Uterus (tissue), 4 donors: Measurements from ENCODE around the gene CMC2. TPM values are rescaled to one million over a fixed set of nuclear protein-coding genes. Genes with fewer than 3 reads are reported as not detected.

Source experiments
- DNase-seq, 2 donors: peaks; one replicate each; pipeline ENCODE4 v3.0.0-alpha.2; 2019 to 2020
- H3K27ac ChIP-seq, 2 donors: fragments of 200-600 bp; sonication (generic); 1 replicate in 1 of 2; 2 replicates in 1 of 2; pipeline ENCODE4 v1.5.1; 2016 to 2018
- H3K27me3 ChIP-seq, 2 donors: fragments of 200-600 bp; sonication (generic); one replicate each; pipeline ENCODE4 v1.5.1; 2018 to 2019; ENCODE audit warnings: control low read depth in 1 of 2
- H3K36me3 ChIP-seq, 2 donors: fragments of 200-600 bp; sonication (generic); one replicate each; pipeline ENCODE4 v1.5.1; 2019; ENCODE audit warnings: control low read depth in 1 of 2
- H3K4me1 ChIP-seq, 2 donors: fragments of 200-600 bp; sonication (generic); one replicate each; pipeline ENCODE4 v1.5.1; 2018 to 2019; ENCODE audit warnings: control low read depth in 1 of 2
- H3K4me3 ChIP-seq, 2 donors: fragments of 200-600 bp; sonication (generic); 1 replicate in 1 of 2; 2 replicates in 1 of 2; pipeline ENCODE4 v1.5.1; 2018 to 2019; ENCODE audit warnings: mild to moderate bottlenecking in 1 of 2
- H3K9me3 ChIP-seq, 2 donors: fragments of 200-600 bp; sonication (generic); one replicate each; pipeline ENCODE4 v1.5.1; 2019; ENCODE audit warnings: control low read depth in 1 of 2
- CTCF ChIP-seq, 4 experiments: fragments of 200-600 bp in 2 of 4; fragments of 450-650 bp in 2 of 4; sonication (generic) in 2 of 4; IDR thresholded peaks; one replicate each; pipeline ENCODE4 v1.5.1; 2016 to 2019; ENCODE audit warnings: antibody characterized with exemption in 4 of 4, mild to moderate bottlenecking in 2 of 4, moderate library complexity in 1 of 4
- POLR2A ChIP-seq, 2 donors: fragments of 450-650 bp; IDR thresholded peaks; one replicate each; pipeline ENCODE4 v1.6.1; 2016; ENCODE audit warnings: antibody characterized with exemption in 2 of 2, mild to moderate bottlenecking in 1 of 2, moderate library complexity in 1 of 2
- intact Hi-C: fragments of 100-400 bp; cut with DNase I; formaldehyde crosslinking; loops from one replicate; pipeline ENCODE4 v1.15.1; 2023; ENCODE audit warnings: low total_unique reads
- total RNA-seq, 4 donors: library from RNA; depleted of rRNA in 3 of 4; stranded (reverse); fragments of >200 nt in 3 of 4; gene quantifications; one replicate each; pipeline versions ENCODE4 v1.1.0 to v1.2.4, GENCODE V29; 2014 to 2023
- donor health status: DM: yes; HTN: yes; CAD: no.

CMC2 gene
- total RNA-seq, 4 donors from 2014 or later: 1.5 to 204 (median 23.6) TPM

- no peaks in the 10 kb centered on the region for H3K27me3 ChIP-seq
- H3K27ac ChIP-seq: no peak overlapping the region
- H3K9me3 ChIP-seq: peaks cover 0 to 8% of the 10 kb centered on the region in 2 donors
- no peak for DNase-seq
- H3K4me1 ChIP-seq: no peaks in the 10 kb centered on the region
- no peak overlapping the region for H3K4me3 ChIP-seq
- H3K36me3 ChIP-seq: no peaks in the 10 kb centered on the region
- intact Hi-C loops: no loop called here
- no peak for TF ChIP-seq CTCF (IDR thresholded peaks at IDR 0.05)
Observed at GRCh38 chr16:80958284-80958683, 48.4 kb downstream of the CMC2 start.

GRCh38 chr16:80954985-80955384 lies 51.7 kb downstream of the CMC2 start:
- H3K27ac ChIP-seq: no peak overlapping the region
- intact Hi-C loops: no loop called here
- no peaks in the 10 kb centered on the region for H3K4me1 ChIP-seq
- H3K36me3 ChIP-seq: no peaks in the 10 kb centered on the region
- DNase-seq: no peak
- TF ChIP-seq CTCF (IDR thresholded peaks at IDR 0.05) (no peak), POLR2A (IDR thresholded peaks at IDR 0.05) (no peak)
- H3K9me3 ChIP-seq: peaks cover 0 to 8% of the 10 kb centered on the region in 2 donors
- no peak overlapping the region for H3K4me3 ChIP-seq
- H3K27me3 ChIP-seq: no peaks in the 10 kb centered on the region

- DNase-seq: peak in 1 of 2 donors; percentile 51
- H3K36me3 ChIP-seq: no peaks in the 10 kb centered on the region
- intact Hi-C loops: no loop called here
Observed at GRCh38 chr16:80948886-80949493, 57.7 kb downstream of the CMC2 start.

GRCh38 chr16:80947708-80948625 lies 58.7 kb downstream of the CMC2 start:
- no peak overlapping the region for H3K27ac ChIP-seq
- H3K4me3 ChIP-seq: no peak overlapping the region
- H3K4me1 ChIP-seq: no peaks in the 10 kb centered on the region
- TF ChIP-seq CTCF (IDR thresholded peaks at IDR 0.05): no peak
- no peak for TF ChIP-seq POLR2A (IDR thresholded peaks at IDR 0.05)
- no peaks in the 10 kb centered on the region for H3K9me3 ChIP-seq
- H3K27me3 ChIP-seq: no peaks in the 10 kb centered on the region
- no peak for DNase-seq
- H3K36me3 ChIP-seq: no peaks in the 10 kb centered on the region
- intact Hi-C loops: no loop called here

More at GRCh38 chr16:80948886-80949493, 57.7 kb downstream of the CMC2 start:
- H3K27ac ChIP-seq: no peak overlapping the region
- no peak for TF ChIP-seq POLR2A (IDR thresholded peaks at IDR 0.05)
- TF ChIP-seq CTCF (IDR thresholded peaks at IDR 0.05): peak in 2 of 4 experiments; percentile 22 to 26
- no peaks in the 10 kb centered on the region for H3K4me1 ChIP-seq
- H3K4me3 ChIP-seq: no peak overlapping the region
- H3K9me3 ChIP-seq: no peaks in the 10 kb centered on the region
- no peaks in the 10 kb centered on the region for H3K27me3 ChIP-seq

- H3K4me1 ChIP-seq: no peaks in the 10 kb centered on the region
- H3K27me3 ChIP-seq: no peaks in the 10 kb centered on the region
- H3K36me3 ChIP-seq: no peaks in the 10 kb centered on the region
- H3K4me3 ChIP-seq: no peak overlapping the region
- H3K9me3 ChIP-seq: no peaks in the 10 kb centered on the region
- H3K27ac ChIP-seq: no peak overlapping the region
- DNase-seq: no peak
- no peak for TF ChIP-seq POLR2A (IDR thresholded peaks at IDR 0.05)
- TF ChIP-seq CTCF (IDR thresholded peaks at IDR 0.05): no peak
- intact Hi-C loops: no loop called here
Observed at GRCh38 chr16:80947239-80947638, 59.4 kb downstream of the CMC2 start.
